HG02870 (cell line): ENCODE measurements around the gene ZNRD2.
"Not testable (repeated sequence)": the region's sequence is repeated elsewhere in the genome, so short reads cannot be mapped to it uniquely, and the experiment has no call there.

ENCODE experiments used
- ATAC-seq: cut with Tn5 transposase; IDR thresholded peaks from one replicate; pipeline ENCODE4 v1.9.1; 2021; ENCODE audit warnings: mild to moderate bottlenecking, moderate library complexity; ENCODE audit not compliant: unreplicated experiment

Gene ZNRD2

DNA sequence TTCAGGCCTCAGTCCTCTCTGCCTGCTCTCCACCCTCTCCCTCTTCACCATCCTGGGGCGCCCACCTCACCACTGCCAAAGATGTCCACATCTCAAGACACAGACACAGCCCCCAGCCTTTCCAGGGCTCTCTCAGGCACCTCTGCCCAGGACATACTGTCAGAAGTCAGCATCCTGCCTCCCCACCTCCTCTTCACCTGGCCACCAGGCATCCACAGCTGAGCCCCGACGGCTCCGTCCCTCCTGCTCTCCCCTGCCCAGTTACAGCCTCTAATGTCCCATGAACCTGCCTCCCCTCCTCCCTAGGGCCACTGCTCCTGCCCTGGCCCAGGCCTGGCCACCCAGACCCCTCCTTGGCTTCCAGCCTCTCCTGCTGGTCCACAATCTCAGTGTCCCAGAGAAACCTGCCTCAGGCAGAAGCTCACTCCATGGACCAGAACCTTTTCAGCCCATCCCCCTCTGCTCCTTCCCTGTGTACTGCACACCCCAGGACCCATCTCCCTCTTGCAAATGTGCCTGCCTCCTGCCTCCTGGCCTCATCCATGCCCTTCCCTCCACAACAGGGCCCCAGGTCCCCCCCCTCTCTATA is 15.3 kb upstream of the ZNRD2 start:
- no peak for ATAC-seq

DNA sequence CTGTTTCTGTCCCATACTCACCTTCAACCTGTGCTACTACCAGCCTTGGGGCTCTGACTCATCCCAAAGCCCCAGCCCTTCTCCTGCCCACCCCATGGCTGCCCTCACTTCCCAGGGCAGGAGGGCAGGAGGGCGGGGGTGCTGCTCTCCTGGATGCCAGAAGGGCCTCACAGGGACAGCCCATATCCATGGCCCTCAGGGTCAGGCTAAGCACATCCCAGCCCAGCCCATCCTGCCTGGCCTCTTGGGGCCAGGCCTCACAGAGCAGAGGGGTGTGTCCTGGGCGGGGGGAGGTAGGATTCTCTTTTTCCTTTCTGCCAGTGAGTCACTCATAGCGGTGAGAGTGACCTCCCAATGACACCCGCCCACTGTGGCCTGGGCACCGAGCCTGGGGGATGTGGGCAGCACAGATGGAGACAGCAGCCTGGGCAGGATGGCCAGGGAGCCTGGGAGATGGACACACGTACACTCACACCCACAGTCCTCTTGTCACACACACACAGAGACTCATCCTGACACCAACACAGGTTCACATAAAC is 14.5 kb upstream of the ZNRD2 start:
- ATAC-seq: no peak

DNA sequence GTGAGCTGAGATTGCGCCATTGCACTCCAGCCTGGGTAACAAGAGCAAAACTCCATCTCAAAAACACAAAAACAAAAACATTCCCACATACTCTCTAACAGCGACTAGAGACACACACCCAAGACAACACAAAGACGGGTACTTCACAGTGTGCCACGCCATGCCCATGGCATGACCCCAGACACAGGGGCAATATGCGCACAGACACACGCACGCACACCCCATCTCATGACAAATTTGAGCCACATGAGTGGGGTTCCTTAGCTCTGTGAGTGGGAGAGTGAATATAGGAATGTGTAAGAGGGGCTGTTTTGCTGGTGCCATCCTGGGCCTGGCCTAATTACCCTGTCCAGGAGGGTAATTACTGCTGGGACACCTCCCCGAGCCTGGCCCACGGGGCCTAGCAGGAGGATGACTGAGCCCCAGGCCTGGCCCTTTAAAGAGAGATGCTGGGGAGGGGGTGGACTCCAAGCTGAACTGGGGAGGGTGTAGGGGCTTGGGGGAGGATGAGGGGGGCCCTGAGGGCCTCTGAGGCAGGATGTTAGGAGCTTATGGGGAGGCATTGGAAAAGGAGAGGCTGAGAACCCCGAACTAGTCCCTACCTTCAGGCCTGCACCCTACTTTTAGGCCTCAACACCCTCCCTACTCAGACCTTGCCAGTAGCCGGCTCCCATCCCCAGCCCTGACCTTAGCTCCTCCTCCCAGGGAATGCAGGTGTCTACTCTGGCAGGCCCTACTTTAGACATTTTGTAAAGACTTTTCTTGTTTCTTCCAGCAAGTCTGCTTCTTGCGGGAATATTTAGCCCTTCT is 13.6 kb upstream of the ZNRD2 start:
- no peak for ATAC-seq

DNA sequence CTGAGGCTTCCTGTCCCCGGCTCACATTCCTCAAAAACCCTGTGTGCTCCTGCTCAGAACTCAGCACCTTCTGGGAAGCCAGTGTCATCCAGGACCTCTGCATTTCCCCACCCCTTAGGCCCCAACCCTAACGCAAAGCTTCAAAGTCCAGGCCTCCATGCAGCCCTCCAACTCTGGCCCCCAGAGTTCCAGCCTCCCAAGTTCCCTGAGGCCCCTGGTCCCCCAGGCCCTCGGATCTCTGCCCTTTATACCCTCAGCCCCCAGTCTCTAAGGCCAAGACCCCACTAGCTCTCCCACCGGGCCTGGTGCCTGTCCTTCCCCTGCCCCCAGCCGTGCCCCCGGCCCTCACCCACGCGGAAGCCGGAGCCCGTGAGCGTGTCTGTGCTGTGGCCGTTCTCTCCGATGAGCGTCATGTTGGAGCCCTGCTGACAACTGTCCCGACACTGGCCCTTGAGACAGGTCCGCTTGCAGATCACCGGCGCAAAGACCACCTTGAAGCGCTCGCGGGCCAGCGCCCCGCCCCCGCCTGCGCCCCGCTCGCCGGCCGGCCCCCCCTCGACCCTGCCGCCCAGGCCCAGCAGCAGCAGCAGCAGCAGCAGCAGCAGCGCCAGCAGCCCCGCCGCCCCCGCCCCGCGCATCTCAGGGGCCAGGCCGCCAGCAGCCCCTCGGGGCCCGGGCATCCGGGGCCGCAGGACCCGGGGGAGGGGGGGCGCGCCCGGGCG is 12.8 kb upstream of the ZNRD2 start:
- ATAC-seq: no peak

DNA sequence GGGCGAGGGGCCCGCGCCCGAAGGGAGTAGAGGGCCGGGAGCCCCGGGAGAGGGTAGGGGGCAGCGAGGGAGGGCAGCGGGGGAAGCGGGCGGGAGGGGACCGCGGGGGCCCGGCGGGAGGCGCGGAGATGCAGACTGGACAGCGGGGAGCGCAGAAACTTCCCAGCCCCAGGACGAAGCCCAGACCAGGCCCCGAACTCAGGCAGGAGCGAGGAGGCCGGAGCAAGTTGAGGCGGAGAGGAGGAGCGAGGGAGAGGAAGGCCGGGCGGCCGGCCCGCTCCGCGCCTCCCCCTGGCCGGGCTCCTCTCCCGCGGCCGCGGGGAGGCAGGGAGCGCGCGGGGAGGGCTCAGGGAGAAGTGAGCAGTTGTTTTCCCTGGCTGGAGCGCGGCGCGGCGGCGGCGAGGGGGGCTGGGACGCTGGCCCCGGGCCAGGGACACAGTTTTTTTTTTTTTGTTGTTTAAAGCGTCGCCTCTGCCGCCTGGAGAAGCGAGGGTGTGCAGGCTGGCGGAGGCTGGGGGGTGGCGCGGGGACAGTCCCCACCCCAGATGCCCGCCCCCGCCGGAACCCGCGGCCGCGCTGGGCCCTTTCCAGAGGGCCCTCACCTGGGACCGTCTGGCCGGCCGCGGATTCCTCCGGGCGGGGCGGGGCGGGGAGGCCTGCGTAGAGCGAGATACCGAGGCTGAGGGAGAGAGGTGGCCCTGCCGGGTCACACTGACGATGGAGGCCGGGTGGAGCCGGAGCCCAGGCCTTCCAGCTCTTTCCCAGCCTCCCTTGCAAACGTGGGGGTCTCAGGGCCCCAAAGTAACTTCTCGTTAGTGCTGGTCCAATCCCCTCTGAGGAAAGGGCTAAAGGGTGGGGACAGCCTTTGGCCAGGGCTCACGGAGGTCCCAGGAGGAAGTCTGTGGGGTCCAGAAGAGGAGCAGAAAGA is 12.0 kb upstream of the ZNRD2 start, which contains the start of gene LTBP3:
TSS of gene LTBP3 (minus strand) at position 358 of the 928 bp plus-strand sequence. CDS start 400 bp downstream, outside the sequence.
- ATAC-seq: no peak

DNA sequence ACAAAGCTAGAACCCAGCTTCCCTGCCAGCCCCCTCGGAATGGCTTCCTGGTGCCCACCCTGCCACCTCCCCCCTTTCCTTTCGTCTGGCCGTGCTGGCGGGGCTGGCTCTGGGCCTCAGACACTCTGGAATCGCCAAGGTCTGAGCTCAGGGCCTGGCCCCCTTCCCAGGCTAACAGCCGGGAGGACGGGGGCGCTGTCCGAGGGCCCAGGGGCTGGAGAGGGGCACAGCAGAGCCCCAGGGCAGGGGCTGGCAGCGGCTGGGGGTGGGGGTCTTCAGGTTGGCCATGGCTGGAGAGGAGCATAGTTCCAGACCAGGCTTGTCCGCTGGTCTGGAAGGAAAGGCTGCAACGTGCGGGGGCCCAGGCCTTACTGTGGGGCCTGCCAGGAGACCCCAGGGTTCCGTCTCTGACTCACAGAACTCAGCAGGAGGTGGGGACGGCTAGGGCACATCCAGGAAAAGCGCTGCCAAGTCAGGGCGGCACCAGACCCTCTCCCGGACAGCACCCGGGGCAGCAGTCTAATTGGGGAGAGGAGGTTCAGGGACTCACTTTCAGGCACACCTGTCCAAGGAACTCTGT is 11.3 kb upstream of the ZNRD2 start:
- no peak for ATAC-seq

DNA sequence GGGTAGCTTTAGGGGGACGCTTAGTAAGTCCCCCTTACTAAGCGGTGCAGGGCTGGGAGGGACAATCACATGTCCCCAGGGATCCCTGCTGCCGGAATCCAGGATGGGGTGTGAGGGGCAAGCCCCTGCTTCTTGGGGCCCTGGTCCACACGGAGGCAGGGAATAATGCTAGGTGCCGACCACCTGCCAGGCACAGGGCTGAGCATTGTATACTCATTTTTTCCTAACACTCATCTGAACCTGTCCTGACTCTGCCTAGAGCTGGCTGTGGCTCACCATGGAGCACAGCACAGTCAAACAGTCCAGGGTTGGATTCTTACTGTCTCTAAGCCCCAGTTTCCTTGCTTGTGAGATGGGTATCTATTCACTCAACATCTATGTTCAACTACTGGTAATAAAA is 10.7 kb upstream of the ZNRD2 start:
- ATAC-seq: no peak

DNA sequence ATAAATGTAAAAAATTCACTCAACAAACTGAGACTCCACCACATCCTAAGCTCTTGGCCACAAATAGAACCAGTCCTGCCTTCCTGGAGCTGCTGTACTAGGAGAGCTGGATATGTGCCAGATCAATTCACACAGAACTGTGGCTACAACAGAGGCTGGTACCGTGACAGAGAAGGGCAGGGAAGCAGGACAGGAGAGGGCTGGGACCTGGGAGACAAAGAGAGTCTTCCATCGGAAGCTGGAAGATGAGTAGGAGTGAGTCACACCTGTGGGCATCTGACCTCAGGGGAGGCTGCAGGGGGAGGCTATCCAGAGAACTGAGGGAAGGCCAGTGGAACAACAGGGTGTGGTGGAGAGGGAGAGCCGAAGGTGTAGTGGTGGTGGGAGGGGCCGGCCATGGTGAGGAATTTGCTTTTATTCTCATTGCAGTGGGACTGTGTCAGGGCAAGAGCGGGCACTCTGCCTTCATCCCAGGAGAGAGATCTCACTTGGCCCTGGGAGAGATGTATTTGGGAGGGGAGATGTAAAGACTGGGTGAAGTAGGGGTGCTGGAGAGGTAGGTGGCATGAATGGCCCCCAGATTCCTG is 10.2 kb upstream of the ZNRD2 start:
- ATAC-seq: no peak

DNA sequence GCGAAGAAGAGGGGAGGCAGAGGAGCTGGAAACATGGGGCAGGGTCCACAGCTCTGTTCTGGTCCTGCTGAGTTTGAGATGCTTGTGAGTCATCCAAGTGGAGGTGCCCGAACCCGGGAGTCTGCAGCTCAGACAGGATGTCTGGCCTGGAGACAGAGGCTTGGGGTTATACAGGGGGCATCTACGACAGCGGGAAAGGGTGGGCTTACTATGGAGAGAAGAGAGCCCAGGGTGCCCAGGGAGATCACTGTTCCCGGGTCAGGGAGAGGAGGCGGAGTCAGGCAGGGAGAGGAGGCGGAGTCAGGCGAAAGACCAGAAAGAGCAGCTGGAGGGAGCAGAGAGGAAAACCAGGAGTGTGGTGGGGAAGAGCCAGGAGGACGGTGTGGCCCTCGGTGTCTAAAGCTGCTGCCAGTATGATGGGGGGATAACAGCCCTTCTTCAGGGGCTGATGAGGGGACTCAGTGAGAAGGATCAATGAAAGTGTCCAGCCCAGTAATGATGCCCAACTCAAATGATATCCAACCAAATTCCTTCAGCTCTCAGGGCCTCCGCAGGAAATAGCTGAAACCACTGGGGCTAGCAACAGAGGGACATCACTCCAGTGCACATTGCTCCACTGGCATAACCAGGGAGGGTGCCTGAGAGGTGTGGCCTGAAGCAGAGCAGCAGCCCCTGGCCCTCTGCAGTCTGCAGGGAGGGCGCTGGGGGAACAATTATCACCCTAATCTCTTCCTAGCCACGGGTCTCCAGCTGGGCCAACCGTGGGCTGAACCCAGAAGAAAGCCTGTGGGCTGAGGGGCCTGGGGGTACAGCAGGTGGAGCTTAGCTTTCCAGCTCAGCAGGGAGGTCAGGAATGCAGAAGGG is 9.5 kb upstream of the ZNRD2 start:
- ATAC-seq: no peak

DNA sequence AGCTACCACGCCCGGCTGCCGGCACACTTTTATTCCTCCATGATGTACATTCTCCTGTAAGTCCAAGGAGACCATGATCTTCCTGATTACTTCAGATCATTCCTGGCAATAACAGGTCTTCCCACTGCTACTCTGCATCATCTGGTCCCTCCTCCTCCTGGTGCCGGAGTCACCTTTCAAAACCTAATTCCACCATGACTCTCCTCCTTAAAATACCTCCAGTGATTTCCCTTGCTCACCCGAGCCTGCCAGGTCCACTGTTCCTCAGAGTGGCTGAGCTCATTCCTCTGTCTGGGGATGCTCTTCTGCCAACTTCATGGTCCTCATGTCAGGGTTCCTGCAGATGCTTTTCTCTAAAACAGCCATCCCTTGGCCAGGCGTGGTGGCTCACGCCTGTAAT is 8.3 kb upstream of the ZNRD2 start:
- ATAC-seq: no peak

DNA sequence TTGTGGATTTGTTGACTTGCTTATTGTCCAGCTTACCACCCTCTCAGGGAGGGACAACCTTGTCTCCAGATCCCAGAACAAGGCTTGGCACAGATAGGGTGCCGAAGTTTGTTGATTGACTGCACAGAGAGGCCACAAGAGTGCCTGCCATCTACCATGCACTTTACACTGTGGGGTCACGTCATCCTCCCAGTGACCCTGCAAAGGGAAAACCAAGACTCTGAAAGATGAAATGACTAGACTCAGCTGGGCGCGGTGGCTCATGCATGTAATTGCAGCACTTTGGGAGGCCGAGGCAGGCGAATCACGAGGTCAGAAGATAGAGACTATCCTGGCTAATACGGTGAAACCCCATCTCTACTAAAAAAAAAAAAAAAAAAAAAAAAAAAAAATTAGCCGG is 7.5 kb upstream of the ZNRD2 start:
- ATAC-seq: no peak

DNA sequence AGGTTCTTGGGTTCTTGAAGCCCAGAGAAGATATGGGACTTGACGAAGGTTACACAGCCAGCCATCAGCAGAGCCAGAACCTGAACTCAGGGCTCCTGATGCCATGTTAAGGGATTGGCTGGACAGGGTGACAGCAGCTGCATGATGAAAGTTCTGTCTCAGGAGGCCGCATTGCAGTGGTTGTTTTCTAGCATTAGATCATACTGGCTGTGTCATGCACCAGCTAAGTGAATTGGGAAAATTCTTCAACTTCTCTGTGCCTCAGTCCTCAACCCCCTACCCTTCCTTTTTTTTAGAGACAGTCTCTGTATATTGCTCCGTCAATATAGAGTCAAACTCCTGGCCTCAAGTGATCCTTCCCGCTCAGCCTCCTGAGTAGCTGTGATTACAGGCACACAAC is 6.7 kb upstream of the ZNRD2 start:
- no peak for ATAC-seq

DNA sequence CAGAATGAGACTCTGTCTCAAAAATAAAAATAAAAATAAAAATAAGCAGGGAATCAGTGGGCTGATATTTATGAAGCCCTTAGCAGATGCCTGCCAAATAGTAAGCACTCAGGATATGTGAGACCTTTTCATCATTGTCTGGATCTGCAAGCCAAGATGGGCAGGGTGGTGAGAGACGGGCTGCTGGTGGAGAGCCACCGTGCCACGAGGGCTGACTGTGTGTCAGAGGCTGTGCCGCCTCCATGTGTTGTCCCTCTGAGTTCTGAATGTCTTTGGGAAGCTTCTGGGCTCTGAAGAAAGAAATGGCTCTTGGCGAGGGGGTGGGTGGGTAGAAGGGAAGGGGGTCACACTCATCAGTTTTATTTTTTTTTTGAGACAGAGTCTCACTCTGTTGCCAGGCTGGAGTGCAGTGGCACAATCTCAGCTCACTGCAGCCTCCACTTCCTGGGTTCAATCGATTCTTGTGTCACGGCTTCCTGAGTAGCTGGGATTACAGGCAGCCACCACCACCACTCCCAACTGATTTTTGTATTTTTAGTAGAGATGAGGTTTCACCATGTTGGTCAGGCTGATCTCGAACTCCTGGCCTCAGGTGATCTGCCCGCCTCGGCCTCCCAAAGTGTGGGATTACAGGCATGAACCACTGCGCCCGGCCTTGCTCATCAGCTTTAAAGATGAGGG is 5.3 kb upstream of the ZNRD2 start:
- ATAC-seq: not testable (repeated sequence)

DNA sequence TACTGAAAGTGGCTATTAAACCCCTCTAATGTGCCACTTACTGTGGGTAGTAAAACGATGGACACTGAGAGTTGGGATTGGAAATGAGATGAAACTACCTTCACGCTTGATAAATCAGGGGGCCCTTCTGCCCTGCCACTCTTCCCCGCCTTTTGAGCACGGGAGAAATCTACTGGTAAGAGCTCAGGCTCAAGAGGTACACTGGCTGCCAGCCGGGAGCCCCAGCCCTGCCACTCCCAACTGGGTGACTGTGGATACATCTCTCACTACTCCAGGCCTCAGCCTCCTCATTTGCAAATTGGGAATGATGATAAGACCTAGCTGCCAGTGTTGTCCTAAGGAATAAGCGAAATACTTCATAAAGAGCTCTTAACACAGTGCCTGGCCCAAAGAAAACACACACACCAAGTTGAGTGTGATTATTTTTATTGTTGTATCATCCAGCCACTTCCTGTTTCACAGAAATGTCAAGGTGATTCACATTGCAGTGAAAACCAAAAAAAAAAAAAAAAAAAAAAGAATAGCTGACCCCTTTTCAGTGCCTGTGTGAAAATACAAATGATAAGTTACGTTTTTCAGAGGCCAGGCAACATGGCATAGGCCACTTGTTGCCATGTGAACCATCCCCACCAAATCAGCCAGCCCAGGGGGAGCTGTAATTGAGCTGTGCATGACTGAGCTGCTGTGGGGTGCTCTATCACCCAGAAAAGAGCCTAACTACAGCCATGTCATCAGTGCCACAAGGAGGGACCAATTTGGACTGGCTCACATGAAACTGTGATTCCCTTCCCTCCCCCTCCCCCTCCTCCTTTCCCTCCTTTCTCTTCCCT is 4.4 kb upstream of the ZNRD2 start:
- ATAC-seq: no peak

DNA sequence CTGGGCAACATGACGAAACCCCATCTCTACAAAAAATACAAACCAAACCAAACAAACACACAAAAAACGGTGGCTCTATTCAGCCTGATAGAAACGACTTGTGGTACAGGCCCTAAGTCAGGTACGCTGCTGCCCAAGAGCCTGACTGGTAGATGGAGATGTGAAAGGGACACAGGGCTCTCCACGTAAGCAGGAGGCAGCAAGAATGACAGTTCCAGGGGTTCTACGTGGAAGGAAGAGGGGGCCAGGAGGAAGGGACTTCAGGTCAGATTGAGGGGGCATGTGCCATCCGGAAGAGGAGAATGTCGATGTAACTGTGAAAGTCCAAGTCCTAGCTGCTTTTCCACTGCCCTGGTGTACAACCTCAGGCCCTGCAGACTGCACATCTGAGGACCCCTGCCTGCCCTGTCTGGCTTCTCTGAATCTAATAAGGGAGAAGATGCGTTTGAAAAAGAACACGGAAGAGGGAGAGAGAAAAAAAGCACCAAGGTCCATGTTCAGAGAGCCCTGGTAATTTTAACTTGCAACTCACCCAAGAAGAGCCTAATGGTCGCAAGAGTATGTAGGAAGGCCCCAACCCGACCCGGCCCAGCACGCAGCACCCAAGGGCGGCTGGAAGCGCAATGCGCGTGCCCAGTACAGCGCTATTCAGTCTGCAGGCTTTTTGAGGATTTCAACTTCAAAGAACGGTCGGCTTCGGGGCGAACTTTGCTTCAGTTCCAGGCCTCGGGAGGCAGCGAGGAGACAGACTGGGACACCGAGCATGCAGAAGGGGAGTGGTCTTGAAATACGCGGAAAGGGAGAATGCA is 909 bp upstream of the ZNRD2 start:
- ATAC-seq: peak; percentile 3

DNA sequence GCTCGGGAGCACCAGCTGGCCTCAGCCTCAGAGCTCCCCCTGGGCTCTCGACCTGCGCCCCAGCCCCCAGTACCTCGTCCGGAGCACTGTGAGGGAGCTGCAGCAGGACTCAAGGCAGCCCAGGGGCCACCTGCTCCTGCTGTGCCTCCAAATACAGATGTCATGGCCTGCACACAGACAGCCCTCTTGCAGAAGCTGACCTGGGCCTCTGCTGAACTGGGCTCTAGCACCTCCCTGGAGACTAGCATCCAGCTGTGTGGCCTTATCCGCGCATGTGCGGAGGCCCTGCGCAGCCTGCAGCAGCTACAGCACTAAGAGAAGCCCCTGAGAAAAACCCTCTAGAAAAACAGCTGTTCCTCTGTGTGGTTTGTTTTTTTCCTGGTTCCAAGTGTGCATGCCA is 1.1 kb downstream of the ZNRD2 start:
- no peak for ATAC-seq

DNA sequence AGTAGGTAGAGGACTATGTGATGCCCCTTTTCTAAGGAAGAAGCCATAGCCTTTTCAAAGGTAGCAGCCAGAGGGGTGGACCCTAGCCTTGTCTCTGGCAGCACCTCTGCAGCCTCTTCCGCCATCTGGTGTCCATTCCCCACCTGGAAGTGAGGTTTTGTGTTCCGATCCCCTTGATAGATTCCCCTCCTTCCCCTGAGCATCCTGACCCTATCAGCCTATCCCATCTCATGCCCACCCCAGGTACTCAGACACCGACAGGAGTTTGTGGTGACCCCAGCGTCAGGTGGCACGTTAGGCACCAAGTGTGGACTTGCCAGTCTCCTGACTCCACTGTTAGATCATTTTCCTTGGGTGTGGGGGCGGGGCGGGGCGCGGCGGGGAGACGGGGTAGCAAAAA is 1.7 kb downstream of the ZNRD2 start:
- no peak for ATAC-seq
